HG02943 (cell line): Measurements from ENCODE around the gene HS6ST3.

Experiments used
- ATAC-seq: cut with Tn5 transposase; IDR thresholded peaks from one replicate; pipeline ENCODE4 v1.9.1; 2021; ENCODE audit warnings: mild to moderate bottlenecking, low read depth, moderate library complexity; ENCODE audit not compliant: unreplicated experiment

Gene HS6ST3

GRCh38 chr13:96690998-96691397 is 601.1 kb downstream of the HS6ST3 start:
- no peak for ATAC-seq

DNA sequence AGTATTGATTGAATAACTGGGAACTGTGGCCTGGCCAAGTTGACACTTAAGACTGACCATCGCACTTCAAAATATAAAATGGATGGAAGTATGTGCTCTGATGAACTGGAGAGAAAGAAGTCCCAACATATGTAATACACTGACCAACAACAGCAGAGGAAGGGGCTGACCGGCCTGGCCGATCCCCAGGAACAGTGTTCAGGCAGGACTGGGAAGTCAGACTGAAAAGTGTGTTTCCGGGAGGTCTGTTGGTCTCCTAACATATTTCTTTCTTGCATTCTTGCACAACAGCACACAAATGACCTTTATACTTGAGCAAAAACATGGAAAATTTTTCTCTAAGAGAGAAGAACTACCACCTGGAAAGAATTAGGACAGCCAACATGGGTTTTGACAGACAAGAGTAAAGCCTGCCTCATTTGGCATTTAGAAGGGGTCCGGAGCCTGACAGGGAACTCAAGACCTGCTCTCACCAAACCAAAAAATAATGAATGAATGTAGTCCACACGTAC is 606.5 kb downstream of the HS6ST3 start:
- no peak for ATAC-seq

- no peak for ATAC-seq
Measured at GRCh38 chr13:96700657-96701056, 610.8 kb downstream of the HS6ST3 start.

GRCh38 chr13:96707146-96707545 is 617.2 kb downstream of the HS6ST3 start:
- no peak for ATAC-seq

GRCh38 chr13:96710166-96710862 is 620.4 kb downstream of the HS6ST3 start:
- no peak for ATAC-seq

- no peak for ATAC-seq
Measured at GRCh38 chr13:96720446-96720845, 630.5 kb downstream of the HS6ST3 start.

GRCh38 chr13:96726651-96727050 is 636.7 kb downstream of the HS6ST3 start:
- no peak for ATAC-seq

GRCh38 chr13:96728463-96728862 is 638.6 kb downstream of the HS6ST3 start:
- ATAC-seq = no peak

GRCh38 chr13:96730676-96731075 is 640.8 kb downstream of the HS6ST3 start:
- ATAC-seq = no peak

DNA sequence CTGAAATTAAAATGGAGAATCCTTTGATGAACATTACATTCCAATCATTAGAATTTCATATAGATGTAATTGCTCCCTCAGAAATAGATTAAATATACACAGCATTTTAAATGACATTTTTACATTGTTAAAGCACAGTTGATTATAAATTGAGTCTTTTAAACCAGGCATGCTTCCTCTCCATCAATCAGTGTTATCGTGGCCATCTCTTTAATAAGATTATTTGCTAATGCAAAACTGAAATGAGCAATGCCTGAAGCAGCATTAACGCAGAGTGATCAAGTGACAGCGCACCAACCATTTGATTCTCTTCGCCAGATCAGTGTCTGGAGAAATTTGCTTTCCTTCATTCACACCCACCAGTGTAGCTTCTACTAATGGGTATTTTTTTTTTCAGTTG is 644.6 kb downstream of the HS6ST3 start:
- ATAC-seq = no peak

- ATAC-seq = no peak
Measured at GRCh38 chr13:96741779-96742178, 651.9 kb downstream of the HS6ST3 start.

- ATAC-seq = no peak
Measured at GRCh38 chr13:96743296-96744089, 653.6 kb downstream of the HS6ST3 start.

GRCh38 chr13:96744367-96745331 is 654.7 kb downstream of the HS6ST3 start:
- ATAC-seq = no peak

GRCh38 chr13:96746886-96747285 is 657.0 kb downstream of the HS6ST3 start:
- no peak for ATAC-seq

GRCh38 chr13:96749825-96750224 is 659.9 kb downstream of the HS6ST3 start:
- no peak for ATAC-seq

- ATAC-seq = no peak
Measured at GRCh38 chr13:96751089-96751488, 661.2 kb downstream of the HS6ST3 start.

- no peak for ATAC-seq
Measured at GRCh38 chr13:96762876-96763275, 673.0 kb downstream of the HS6ST3 start.

DNA sequence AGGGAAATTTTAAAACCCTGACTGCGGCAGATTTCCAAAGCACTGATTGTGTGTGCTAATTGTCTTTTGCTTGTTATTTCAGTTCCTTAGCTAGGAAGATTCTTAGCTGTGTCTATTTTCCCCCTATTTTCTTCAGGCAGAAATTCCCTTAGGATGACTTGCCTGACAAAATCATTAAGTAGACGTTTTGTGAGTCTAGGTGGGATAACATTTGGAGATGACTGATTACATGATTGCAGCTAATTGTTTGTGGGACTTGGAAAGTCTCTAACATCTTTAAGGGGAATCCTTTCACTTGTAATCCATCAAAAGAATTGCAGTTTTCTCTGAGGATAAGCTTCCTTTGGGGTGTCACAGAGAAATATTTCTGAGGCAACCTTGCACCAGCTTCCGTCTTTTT is 676.4 kb downstream of the HS6ST3 start:
- no peak for ATAC-seq

- no peak for ATAC-seq
Measured at GRCh38 chr13:96768524-96768923, 678.6 kb downstream of the HS6ST3 start.

DNA sequence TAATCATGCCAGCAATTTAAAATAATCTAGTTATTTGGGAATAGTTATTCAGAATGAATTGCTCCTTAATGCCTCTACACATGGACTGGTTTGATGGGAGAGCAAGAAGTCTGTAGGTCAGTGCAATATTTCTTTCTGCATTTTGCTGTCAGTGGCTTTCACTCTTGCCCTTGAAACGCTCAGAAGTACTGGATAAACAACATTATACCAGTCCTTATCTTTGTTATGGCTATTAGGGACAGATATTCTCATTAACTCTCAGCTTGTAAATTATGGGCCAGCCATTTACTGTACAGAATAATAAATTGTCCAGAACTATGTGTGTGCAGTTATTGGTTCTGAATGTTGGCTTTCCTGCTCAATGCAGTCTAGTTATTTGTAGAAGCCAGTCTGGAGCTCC is 680.0 kb downstream of the HS6ST3 start:
- no peak for ATAC-seq
